ENCODE results near the gene RAB3C.

RAB3C gene

DNA sequence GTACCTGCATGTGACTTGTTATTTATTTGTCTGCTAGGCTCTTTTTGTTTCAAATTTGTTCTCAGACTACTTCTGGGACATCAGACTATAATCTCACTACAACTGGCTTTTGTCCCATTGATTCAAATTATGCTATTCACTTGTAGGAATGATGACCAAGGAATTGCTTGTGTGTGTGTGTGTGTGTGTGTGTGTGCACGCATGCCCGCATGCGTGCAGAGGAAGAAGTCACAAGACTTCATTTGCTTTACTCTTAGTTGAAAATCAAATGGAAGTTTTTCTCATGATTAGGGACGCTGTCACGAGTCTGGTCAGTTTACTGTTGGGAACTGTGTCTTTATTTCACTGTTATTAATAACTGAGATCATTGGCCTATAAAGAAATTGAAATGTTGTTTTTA lies 268.7 kb downstream of the RAB3C start:
- no peak overlapping the region for H3K4me2 ChIP-seq (ENCODE audit: low read depth, low read length, poor library complexity, severe bottlenecking)
- H4K20me1 ChIP-seq (ENCODE audit: insufficient read depth, low read length, poor library complexity, severe bottlenecking), result no peaks in the 10 kb centered on the region
- no peaks in the 10 kb centered on the region for H3K4me1 ChIP-seq (ENCODE audit: insufficient read depth, low read length, poor library complexity, severe bottlenecking)
- no peak for TF ChIP-seq EZH2phosphoT487 (IDR thresholded peaks at IDR 0.05; ENCODE audit: borderline replicate concordance)
- TF ChIP-seq, protein P1, sequence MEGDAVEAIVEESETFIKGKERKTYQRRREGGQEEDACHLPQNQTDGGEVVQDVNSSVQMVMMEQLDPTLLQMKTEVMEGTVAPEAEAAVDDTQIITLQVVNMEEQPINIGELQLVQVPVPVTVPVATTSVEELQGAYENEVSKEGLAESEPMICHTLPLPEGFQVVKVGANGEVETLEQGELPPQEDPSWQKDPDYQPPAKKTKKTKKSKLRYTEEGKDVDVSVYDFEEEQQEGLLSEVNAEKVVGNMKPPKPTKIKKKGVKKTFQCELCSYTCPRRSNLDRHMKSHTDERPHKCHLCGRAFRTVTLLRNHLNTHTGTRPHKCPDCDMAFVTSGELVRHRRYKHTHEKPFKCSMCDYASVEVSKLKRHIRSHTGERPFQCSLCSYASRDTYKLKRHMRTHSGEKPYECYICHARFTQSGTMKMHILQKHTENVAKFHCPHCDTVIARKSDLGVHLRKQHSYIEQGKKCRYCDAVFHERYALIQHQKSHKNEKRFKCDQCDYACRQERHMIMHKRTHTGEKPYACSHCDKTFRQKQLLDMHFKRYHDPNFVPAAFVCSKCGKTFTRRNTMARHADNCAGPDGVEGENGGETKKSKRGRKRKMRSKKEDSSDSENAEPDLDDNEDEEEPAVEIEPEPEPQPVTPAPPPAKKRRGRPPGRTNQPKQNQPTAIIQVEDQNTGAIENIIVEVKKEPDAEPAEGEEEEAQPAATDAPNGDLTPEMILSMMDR (conservative IDR thresholded peaks at IDR 0.05; ENCODE audit: low read length), result no peak
- no peak overlapping the region for H3K9ac ChIP-seq (ENCODE audit: low read depth, low read length, poor library complexity, severe bottlenecking)
- no peak overlapping the region for H2AFZ ChIP-seq (ENCODE audit: low read length)
- no peak overlapping the region for H3K4me3 ChIP-seq (ENCODE audit: low read length, poor library complexity, severe bottlenecking)
- no peaks in the 10 kb centered on the region for H3K27me3 ChIP-seq (ENCODE audit: insufficient read depth, low read length, poor library complexity, severe bottlenecking)
- H3K79me2 ChIP-seq (ENCODE audit: insufficient read depth, low read length), result no peaks in the 10 kb centered on the region
- H3K9me2 ChIP-seq (replicated peaks; ENCODE audit: low read depth, low read length), result no peaks in the 10 kb centered on the region
- no peaks in the 10 kb centered on the region for H3F3A ChIP-seq (ENCODE audit: low read depth)
- H3K36me3 ChIP-seq (ENCODE audit: insufficient read depth, low read length), result no peaks in the 10 kb centered on the region
- no peaks in the 10 kb centered on the region for H3K9me3 ChIP-seq (ENCODE audit: insufficient read depth, low read depth, low read length)

DNA sequence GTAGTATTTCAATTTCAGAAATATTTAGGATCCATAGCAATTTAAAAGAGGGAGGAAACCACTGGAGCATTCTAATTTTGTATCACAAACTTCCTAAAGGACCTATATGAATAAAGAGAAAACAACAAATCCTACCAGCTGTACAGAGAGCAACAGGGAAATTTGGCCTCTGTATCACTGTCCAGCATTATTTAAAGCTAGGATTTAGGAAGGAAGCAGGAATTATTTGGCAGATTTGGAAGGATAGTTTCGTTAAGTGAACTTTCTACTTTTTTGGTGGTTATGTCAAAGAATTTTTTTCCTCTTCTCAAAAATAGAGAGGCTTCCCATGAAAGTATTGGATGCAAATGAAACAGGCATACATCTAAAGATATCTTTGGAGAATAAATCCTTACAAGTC lies 269.7 kb downstream of the RAB3C start:
- H3F3A ChIP-seq (ENCODE audit: low read depth), result no peaks in the 10 kb centered on the region
- no peaks in the 10 kb centered on the region for H3K9me3 ChIP-seq (ENCODE audit: insufficient read depth, low read depth, low read length)
- TF ChIP-seq EZH2phosphoT487 (IDR thresholded peaks at IDR 0.05; ENCODE audit: borderline replicate concordance), result no peak
- TF ChIP-seq, protein P1 (conservative IDR thresholded peaks at IDR 0.05; ENCODE audit: low read length), result no peak
- H3K4me1 ChIP-seq (ENCODE audit: insufficient read depth, low read length, poor library complexity, severe bottlenecking), result no peaks in the 10 kb centered on the region
- no peak overlapping the region for H3K4me2 ChIP-seq (ENCODE audit: low read depth, low read length, poor library complexity, severe bottlenecking)
- no peak overlapping the region for H3K9ac ChIP-seq (ENCODE audit: low read depth, low read length, poor library complexity, severe bottlenecking)
- H3K79me2 ChIP-seq (ENCODE audit: insufficient read depth, low read length), result no peaks in the 10 kb centered on the region
- no peak overlapping the region for H2AFZ ChIP-seq (ENCODE audit: low read length)
- no peaks in the 10 kb centered on the region for H3K27me3 ChIP-seq (ENCODE audit: insufficient read depth, low read length, poor library complexity, severe bottlenecking)
- H3K9me2 ChIP-seq (replicated peaks; ENCODE audit: low read depth, low read length), result no peaks in the 10 kb centered on the region
- no peaks in the 10 kb centered on the region for H4K20me1 ChIP-seq (ENCODE audit: insufficient read depth, low read length, poor library complexity, severe bottlenecking)
- H3K36me3 ChIP-seq (ENCODE audit: insufficient read depth, low read length), result no peaks in the 10 kb centered on the region
- H3K4me3 ChIP-seq (ENCODE audit: low read length, poor library complexity, severe bottlenecking), result no peak overlapping the region

DNA sequence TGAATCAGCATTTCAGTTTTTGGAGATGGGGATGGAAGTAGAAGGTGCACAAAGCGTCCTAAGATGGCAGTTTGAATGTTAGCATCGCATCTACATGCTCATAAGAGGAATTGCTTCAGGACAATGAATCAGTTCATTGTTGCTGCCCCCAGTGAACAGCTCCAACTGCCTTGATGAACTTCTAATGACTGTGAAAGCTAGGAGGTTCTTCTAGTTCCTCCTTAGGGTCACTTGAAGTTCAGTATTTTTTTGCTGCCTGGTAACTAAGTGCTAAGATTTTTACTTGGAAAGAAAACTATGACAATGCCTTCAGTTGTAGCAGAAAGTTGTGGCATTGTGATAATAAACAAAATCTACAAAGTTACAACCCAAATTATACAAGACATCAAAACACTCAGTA lies 271.6 kb downstream of the RAB3C start:
- no peaks in the 10 kb centered on the region for H3K27me3 ChIP-seq (ENCODE audit: insufficient read depth, low read length, poor library complexity, severe bottlenecking)
- H3K79me2 ChIP-seq (ENCODE audit: insufficient read depth, low read length), result no peaks in the 10 kb centered on the region
- no peaks in the 10 kb centered on the region for H4K20me1 ChIP-seq (ENCODE audit: insufficient read depth, low read length, poor library complexity, severe bottlenecking)
- no peaks in the 10 kb centered on the region for H3K4me1 ChIP-seq (ENCODE audit: insufficient read depth, low read length, poor library complexity, severe bottlenecking)
- H3K4me3 ChIP-seq (ENCODE audit: low read length, poor library complexity, severe bottlenecking), result no peak overlapping the region
- H3K4me2 ChIP-seq (ENCODE audit: low read depth, low read length, poor library complexity, severe bottlenecking), result no peak overlapping the region
- no peak overlapping the region for H2AFZ ChIP-seq (ENCODE audit: low read length)
- TF ChIP-seq EZH2phosphoT487 (IDR thresholded peaks at IDR 0.05; ENCODE audit: borderline replicate concordance), result no peak
- H3K9me3 ChIP-seq (ENCODE audit: insufficient read depth, low read depth, low read length), result no peaks in the 10 kb centered on the region
- H3K9me2 ChIP-seq (replicated peaks; ENCODE audit: low read depth, low read length), result no peaks in the 10 kb centered on the region
- H3K36me3 ChIP-seq (ENCODE audit: insufficient read depth, low read length), result no peaks in the 10 kb centered on the region
- H3K9ac ChIP-seq (ENCODE audit: low read depth, low read length, poor library complexity, severe bottlenecking), result no peak overlapping the region
- H3F3A ChIP-seq (ENCODE audit: low read depth), result no peaks in the 10 kb centered on the region
